H9 (cell line): ENCODE measurements around the gene LIPC. TPM values are rescaled to one million over a fixed set of nuclear protein-coding genes. Genes with fewer than 3 reads are reported as not detected.
A peak's percentile ranks its signal among the peaks of the same experiment; 100 is the strongest.

ENCODE experiments used
- DNase-seq: peaks from one replicate; pipeline ENCODE4 v3.0.0-alpha.2; 2017
- H2AFZ ChIP-seq: one replicate; pipeline ENCODE4 v1.6.1; 2013; ENCODE audit warnings: mild to moderate bottlenecking, low read length, control low read depth, moderate library complexity
- H2AK5ac ChIP-seq: 2 replicates; pipeline ENCODE4 v1.6.1; 2013; ENCODE audit warnings: low read length, control low read depth, mixed read lengths; ENCODE audit not compliant: insufficient read length
- H2BK120ac ChIP-seq: one replicate; pipeline ENCODE4 v1.6.1; 2013; ENCODE audit warnings: low read depth, mild to moderate bottlenecking, low read length, control low read depth, inconsistent platforms; ENCODE audit not compliant: poor library complexity, severe bottlenecking
- H2BK12ac ChIP-seq: 2 replicates; pipeline ENCODE4 v1.6.1; 2013; ENCODE audit warnings: low read length, control low read depth, mixed read lengths, low read depth; ENCODE audit not compliant: insufficient read length
- H2BK15ac ChIP-seq: 2 replicates; pipeline ENCODE4 v1.6.1; 2013; ENCODE audit warnings: low read depth, low read length, control low read depth
- H2BK20ac ChIP-seq: one replicate; pipeline ENCODE4 v1.6.1; 2013; ENCODE audit warnings: low read depth, mild to moderate bottlenecking, low read length, control low read depth, inconsistent platforms; ENCODE audit not compliant: poor library complexity, severe bottlenecking
- H2BK5ac ChIP-seq: 2 replicates; pipeline ENCODE4 v1.6.1; 2013; ENCODE audit warnings: low read length, control low read depth, mixed read lengths; ENCODE audit not compliant: insufficient read length
- H3K14ac ChIP-seq: 2 replicates; pipeline ENCODE4 v1.6.1; 2013; ENCODE audit warnings: low read length, control low read depth; ENCODE audit not compliant: insufficient read depth
- H3K18ac ChIP-seq: 2 replicates; pipeline ENCODE4 v1.6.1; 2013; ENCODE audit warnings: low read depth, mild to moderate bottlenecking, mixed read lengths, low read length, control low read depth; ENCODE audit not compliant: insufficient read length
- H3K23ac ChIP-seq: 2 replicates; pipeline ENCODE4 v1.6.1; 2013; ENCODE audit warnings: low read length, control low read depth, mixed read lengths, low read depth; ENCODE audit not compliant: insufficient read length
- H3K23me2 ChIP-seq: 2 replicates; pipeline ENCODE4 v1.6.1; 2013; ENCODE audit warnings: low read depth, mild to moderate bottlenecking, mixed read lengths, low read length, control low read depth; ENCODE audit not compliant: insufficient read length, poor library complexity, severe bottlenecking
- H3K27ac ChIP-seq: 2 replicates; pipeline ENCODE4 v1.5.1; 2013; ENCODE audit warnings: low read length, control low read depth, mixed read lengths, low read depth; ENCODE audit not compliant: insufficient read length
- H3K27me3 ChIP-seq: 2 replicates; pipeline ENCODE4 v1.6.1; 2013; ENCODE audit warnings: low read length, control low read depth, inconsistent platforms; ENCODE audit not compliant: insufficient read depth
- H3K4ac ChIP-seq: 2 replicates; pipeline ENCODE4 v1.6.1; 2013; ENCODE audit warnings: low read depth, mild to moderate bottlenecking, control low read depth, inconsistent platforms, low read length, moderate library complexity
- H3K4me1 ChIP-seq: 2 replicates; pipeline ENCODE4 v1.6.1; 2013; ENCODE audit warnings: low read length, control low read depth, inconsistent platforms; ENCODE audit not compliant: insufficient read depth
- H3K4me2 ChIP-seq: 2 replicates; pipeline ENCODE4 v1.6.1; 2013; ENCODE audit warnings: low read length, control low read depth, mixed read lengths; ENCODE audit not compliant: insufficient read length, insufficient read depth
- H3K56ac ChIP-seq: 2 replicates; pipeline ENCODE4 v1.6.1; 2013; ENCODE audit warnings: low read depth, mild to moderate bottlenecking, mixed read lengths, low read length, control low read depth; ENCODE audit not compliant: insufficient read length
- H3K79me1 ChIP-seq: 2 replicates; pipeline ENCODE4 v1.6.1; 2013; ENCODE audit warnings: low read depth, mild to moderate bottlenecking, moderate library complexity, low read length, control low read depth, inconsistent platforms; ENCODE audit not compliant: insufficient read depth, poor library complexity, severe bottlenecking
- H3K79me2 ChIP-seq: 2 replicates; pipeline ENCODE4 v1.6.1; 2013; ENCODE audit warnings: low read length, control low read depth, inconsistent platforms; ENCODE audit not compliant: insufficient read depth
- H3K9ac ChIP-seq: 2 replicates; pipeline ENCODE4 v1.6.1; 2013; ENCODE audit warnings: low read length, control low read depth, mixed read lengths; ENCODE audit not compliant: insufficient read length; ENCODE audit errors: extremely low read depth
- H3K9me3 ChIP-seq: one replicate; pipeline ENCODE4 v1.6.1; 2013; ENCODE audit warnings: low read depth, low read length, inconsistent platforms; ENCODE audit not compliant: control insufficient read depth
- H3T11ph ChIP-seq: one replicate; pipeline ENCODE4 v1.6.1; 2013; ENCODE audit warnings: mild to moderate bottlenecking, low read length, control low read depth, inconsistent platforms
- H4K20me1 ChIP-seq: one replicate; pipeline ENCODE4 v1.6.1; 2013; ENCODE audit not compliant: control insufficient read depth, insufficient read length, insufficient read depth
- H4K5ac ChIP-seq: 2 replicates; pipeline ENCODE4 v1.6.1; 2013; ENCODE audit warnings: low read depth, mild to moderate bottlenecking, mixed read lengths, low read length, control low read depth; ENCODE audit not compliant: insufficient read length
- H4K8ac ChIP-seq: replicated peaks from 2 replicates; pipeline ENCODE4 v1.6.1; 2013; ENCODE audit warnings: low read length, control low read depth, mixed read lengths, low read depth; ENCODE audit not compliant: insufficient read length
- H4K91ac ChIP-seq: 2 replicates; pipeline ENCODE4 v1.6.1; 2013; ENCODE audit warnings: low read depth, mild to moderate bottlenecking, moderate library complexity, mixed read lengths, low read length, control low read depth; ENCODE audit not compliant: insufficient read length
- H3K27ac Mint-ChIP-seq, 3 experiments: 2 replicates in 2 of 3; 3 replicates in 1 of 3; pipeline ENCODE4 v1.8.0; 2020 to 2021; ENCODE audit warnings: mixed read lengths in 3 of 3, mild to moderate bottlenecking in 1 of 3, moderate library complexity in 1 of 3
- H3K27me3 Mint-ChIP-seq: 2 replicates; pipeline ENCODE4 v1.8.0; 2021; ENCODE audit warnings: low read depth, mild to moderate bottlenecking, moderate library complexity, mixed read lengths
- H3K36me3 Mint-ChIP-seq, 3 experiments: 2 replicates in 2 of 3; 3 replicates in 1 of 3; pipeline ENCODE4 v1.8.0; 2020 to 2021; ENCODE audit warnings: low read depth in 3 of 3, mixed read lengths in 3 of 3; ENCODE audit not compliant: insufficient read depth in 1 of 3
- H3K4me1 Mint-ChIP-seq, 2 experiments: 2 replicates each; pipeline ENCODE4 v1.8.0; 2020; ENCODE audit warnings: mixed read lengths in 2 of 2
- H3K4me3 Mint-ChIP-seq, 2 experiments: 2 replicates in 1 of 2; 3 replicates in 1 of 2; pipeline ENCODE4 v1.8.0; 2020 to 2021; ENCODE audit warnings: mild to moderate bottlenecking in 2 of 2, mixed read lengths in 2 of 2, moderate library complexity in 1 of 2
- H3K9me3 Mint-ChIP-seq, 2 experiments: 2 replicates in 1 of 2; 3 replicates in 1 of 2; pipeline ENCODE4 v1.8.0; 2020; ENCODE audit warnings: mild to moderate bottlenecking in 2 of 2, mixed read lengths in 2 of 2, moderate library complexity in 1 of 2
- WGBS: extraction: QIAGEN DNeasy Blood & Tissue Kit; methylation state at CpG from one replicate; pipeline ENCODE4 v1.1.7; 2013; ENCODE audit warnings: missing lambda C conversion rate, low lambda C conversion rate, mixed read lengths; ENCODE audit not compliant: insufficient read length; ENCODE audit errors: extremely low coverage; 5-methylcytosine and 5-hydroxymethylcytosine counted together
- total RNA-seq: library from RNA; stranded (reverse); gene quantifications from 2 replicates; pipeline ENCODE4 v1.2.1, GENCODE V29; 2021
- TF ChIP-seq, protein P1 (sequence below): fragments of 200-600 bp; sonication (generic); conservative IDR thresholded peaks from 3 replicates; pipeline ENCODE4 v1.8.0; 2021; ENCODE audit warnings: antibody characterized with exemption, mild to moderate bottlenecking

Gene LIPC
- total RNA-seq, 1 experiment from 2014 or later = not detected

DNA sequence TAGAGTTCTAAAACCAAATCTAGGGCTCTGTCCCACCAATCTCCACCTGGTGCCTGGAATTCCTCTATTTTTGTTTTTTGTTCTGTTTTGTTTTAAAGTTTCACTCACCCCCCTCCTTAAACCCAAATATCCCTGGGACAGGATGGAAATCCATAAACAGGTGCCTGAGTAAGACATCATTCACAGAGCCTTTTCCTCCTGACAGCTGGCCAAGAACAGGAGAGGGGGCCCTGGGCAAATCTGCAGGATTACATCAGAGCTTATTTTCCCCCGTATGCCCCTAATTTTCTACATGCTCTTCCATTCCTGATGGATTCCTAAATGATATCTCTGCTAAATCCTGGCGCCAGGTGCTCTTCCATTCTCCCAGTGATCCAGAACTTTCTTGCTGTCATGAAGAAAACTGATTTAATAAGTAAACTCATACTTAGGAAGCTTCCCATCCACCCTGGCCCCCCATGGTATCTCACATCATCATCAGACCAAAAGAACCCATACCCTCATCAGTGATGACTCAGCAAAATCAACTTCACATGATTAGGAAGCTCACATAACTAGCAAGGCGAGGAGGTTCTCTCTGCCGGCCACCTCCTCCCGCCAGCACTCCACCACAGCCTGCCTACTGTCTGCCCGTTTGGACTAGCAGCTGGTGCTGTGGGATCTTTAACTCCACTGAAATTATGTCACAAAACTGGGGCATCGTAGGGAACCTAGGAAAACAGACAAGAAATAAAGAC is 61.0 kb downstream of the LIPC start:
- Mint-ChIP-seq H3K9me3 (peaks cover 8 to 15% of the 10 kb centered on the region in 2 experiments), H3K4me1 (peaks cover 7 to 9% of the 10 kb centered on the region in 2 experiments), H3K27me3 (no peaks in the 10 kb centered on the region), H3K27ac (no peak overlapping the region), H3K4me3 (no peak overlapping the region), H3K36me3 (peaks cover 0 to 5% (median 3%) of the 10 kb centered on the region in 3 experiments; a peak in 3 of 7 replicates)
- no peak overlapping the region for H3K27ac ChIP-seq
- H3K9me3 ChIP-seq = no peaks in the 10 kb centered on the region
- DNase-seq = no peak
- H3T11ph ChIP-seq = no peak overlapping the region
- H3K79me1 ChIP-seq = no peaks in the 10 kb centered on the region
- no peak overlapping the region for H2BK120ac ChIP-seq
- 0 out of 2 replicates have a peak overlapping the region, but pooled peaks have one; percentile 13 for H3K14ac ChIP-seq
- H2BK20ac ChIP-seq = no peak overlapping the region
- H3K23me2 ChIP-seq = no peaks in the 10 kb centered on the region
- no peak overlapping the region for H2AK5ac ChIP-seq
- no peak overlapping the region for H2AFZ ChIP-seq
- H3K4ac ChIP-seq = no peak overlapping the region
- no peak overlapping the region for H3K9ac ChIP-seq
- H4K91ac ChIP-seq = no peak overlapping the region
- no peak overlapping the region for H2BK5ac ChIP-seq
- TF ChIP-seq, protein P1, sequence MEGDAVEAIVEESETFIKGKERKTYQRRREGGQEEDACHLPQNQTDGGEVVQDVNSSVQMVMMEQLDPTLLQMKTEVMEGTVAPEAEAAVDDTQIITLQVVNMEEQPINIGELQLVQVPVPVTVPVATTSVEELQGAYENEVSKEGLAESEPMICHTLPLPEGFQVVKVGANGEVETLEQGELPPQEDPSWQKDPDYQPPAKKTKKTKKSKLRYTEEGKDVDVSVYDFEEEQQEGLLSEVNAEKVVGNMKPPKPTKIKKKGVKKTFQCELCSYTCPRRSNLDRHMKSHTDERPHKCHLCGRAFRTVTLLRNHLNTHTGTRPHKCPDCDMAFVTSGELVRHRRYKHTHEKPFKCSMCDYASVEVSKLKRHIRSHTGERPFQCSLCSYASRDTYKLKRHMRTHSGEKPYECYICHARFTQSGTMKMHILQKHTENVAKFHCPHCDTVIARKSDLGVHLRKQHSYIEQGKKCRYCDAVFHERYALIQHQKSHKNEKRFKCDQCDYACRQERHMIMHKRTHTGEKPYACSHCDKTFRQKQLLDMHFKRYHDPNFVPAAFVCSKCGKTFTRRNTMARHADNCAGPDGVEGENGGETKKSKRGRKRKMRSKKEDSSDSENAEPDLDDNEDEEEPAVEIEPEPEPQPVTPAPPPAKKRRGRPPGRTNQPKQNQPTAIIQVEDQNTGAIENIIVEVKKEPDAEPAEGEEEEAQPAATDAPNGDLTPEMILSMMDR = no peak
- no peaks in the 10 kb centered on the region for H3K27me3 ChIP-seq
- WGBS = no CpG with 5 or more reads among the region's 7 CpGs
- H4K20me1 ChIP-seq = no peaks in the 10 kb centered on the region
- no peak overlapping the region for H3K56ac ChIP-seq
- no peak overlapping the region for H2BK15ac ChIP-seq
- H3K23ac ChIP-seq = no peak overlapping the region
- H2BK12ac ChIP-seq = no peak overlapping the region
- no peaks in the 10 kb centered on the region for H3K4me1 ChIP-seq
- no peak overlapping the region for H3K4me2 ChIP-seq
- H4K8ac ChIP-seq = no peak overlapping the region
- H3K18ac ChIP-seq = no peak overlapping the region
- H3K79me2 ChIP-seq = no peaks in the 10 kb centered on the region
- no peak overlapping the region for H4K5ac ChIP-seq
